Uterus (tissue), 2 donors: ENCODE results near the gene NRDC.

Source experiments
- CTCF ChIP-seq, 4 experiments: fragments of 200-600 bp in 2 of 4; fragments of 450-650 bp in 2 of 4; sonication (generic) in 2 of 4; IDR thresholded peaks; one replicate each; pipeline ENCODE4 v1.5.1; 2016 to 2019; ENCODE audit warnings: antibody characterized with exemption in 4 of 4, mild to moderate bottlenecking in 2 of 4, moderate library complexity in 1 of 4
- POLR2A ChIP-seq, 2 donors: fragments of 450-650 bp; IDR thresholded peaks; one replicate each; pipeline ENCODE4 v1.6.1; 2016; ENCODE audit warnings: antibody characterized with exemption in 2 of 2, mild to moderate bottlenecking in 1 of 2, moderate library complexity in 1 of 2

- TF ChIP-seq CTCF (IDR thresholded peaks at IDR 0.05) (no peak), POLR2A (IDR thresholded peaks at IDR 0.05) (no peak)
Measured at GRCh38 chr1:51756290-51756689, 122.2 kb downstream of the NRDC start.
